ENCODE measurements around the gene AQP12A.
A peak's percentile ranks its signal among the peaks of the same experiment; 100 is the strongest.
"Not testable (repeated sequence)": the region's sequence is repeated elsewhere in the genome, so short reads cannot be mapped to it uniquely, and the experiment has no call there.

AQP12A gene

GRCh38 chr2:240662681-240663080 is 29.0 kb upstream of the AQP12A start:
- no peak for DNase-seq

- no peak for DNase-seq
These were observed 28.0 kb upstream of the AQP12A start for GRCh38 chr2:240663546-240664190.

- DNase-seq = no peak
These were observed 27.0 kb upstream of the AQP12A start for GRCh38 chr2:240664622-240665021.

GRCh38 chr2:240670402-240670801 is 21.3 kb upstream of the AQP12A start:
- no peak for DNase-seq

- DNase-seq = no peak
These were observed 20.7 kb upstream of the AQP12A start for GRCh38 chr2:240670950-240671349.

GRCh38 chr2:240672076-240672700 is 19.5 kb upstream of the AQP12A start:
- no peak for DNase-seq

GRCh38 chr2:240672701-240673190 is 18.9 kb upstream of the AQP12A start:
- DNase-seq = peak; percentile 18

- DNase-seq = not testable (repeated sequence)
These were observed 17.0 kb upstream of the AQP12A start for GRCh38 chr2:240674461-240675184.

GRCh38 chr2:240675345-240675744 is 16.3 kb upstream of the AQP12A start:
- not testable (repeated sequence) for DNase-seq

GRCh38 chr2:240678043-240678442 is 13.6 kb upstream of the AQP12A start:
- not testable (repeated sequence) for DNase-seq

GRCh38 chr2:240678909-240679308 is 12.8 kb upstream of the AQP12A start:
- DNase-seq = not testable (repeated sequence)

- DNase-seq = not testable (repeated sequence)
These were observed 11.5 kb upstream of the AQP12A start for GRCh38 chr2:240680185-240680584.

- not testable (repeated sequence) for DNase-seq
These were observed 9.0 kb upstream of the AQP12A start, which contains the start of gene AQP12B for GRCh38 chr2:240682431-240683224. AQP12B (minus strand) TSS chr2:240682885; CDS start chr2:240682837, 48 bp downstream.

GRCh38 chr2:240683329-240683979 is 8.2 kb upstream of the AQP12A start:
- DNase-seq = not testable (repeated sequence)

- DNase-seq = not testable (repeated sequence)
These were observed 7.5 kb upstream of the AQP12A start for GRCh38 chr2:240683980-240684728.

GRCh38 chr2:240685771-240686371 is 5.8 kb upstream of the AQP12A start:
- peak; percentile 47 for DNase-seq

- no peak for DNase-seq
These were observed 5.2 kb upstream of the AQP12A start for GRCh38 chr2:240686460-240686859.

- no peak for DNase-seq
These were observed 4.5 kb upstream of the AQP12A start for GRCh38 chr2:240687045-240687740.

- DNase-seq = no peak
These were observed 3.7 kb upstream of the AQP12A start for GRCh38 chr2:240687741-240688552.

GRCh38 chr2:240688553-240688919 is 3.1 kb upstream of the AQP12A start:
- no peak for DNase-seq
